GM21447 (cell line): ENCODE measurements around the gene SHPK.

Source experiments
- ATAC-seq: cut with Tn5 transposase; IDR thresholded peaks from one replicate; pipeline ENCODE4 v1.9.1; 2021; ENCODE audit not compliant: unreplicated experiment

Gene SHPK

GRCh38 chr17:3636154-3636907, at the start of gene SHPK, which contains the start of gene CTNS:
TSS of gene SHPK (minus strand) at chr17:3636250. CDS start at chr17:3636219, 31 bp downstream.
TSS of gene CTNS (plus strand) at chr17:3636760. CDS start at chr17:3640207, 3,447 bp downstream.
- ATAC-seq: peak; percentile 90

GRCh38 chr17:3685174-3685573, 49.1 kb upstream of the SHPK start:
- no peak for ATAC-seq

GRCh38 chr17:3683054-3683511, 47.0 kb upstream of the SHPK start:
- ATAC-seq: peak; percentile 66

GRCh38 chr17:3682033-3682432, 46.0 kb upstream of the SHPK start:
- ATAC-seq: no peak

GRCh38 chr17:3681565-3681964, 45.5 kb upstream of the SHPK start:
- no peak for ATAC-seq

GRCh38 chr17:3681057-3681456, 45.0 kb upstream of the SHPK start:
- ATAC-seq: no peak

- no peak for ATAC-seq
These were observed 43.6 kb upstream of the SHPK start for GRCh38 chr17:3679531-3680126.

- no peak for ATAC-seq
These were observed 42.9 kb upstream of the SHPK start for GRCh38 chr17:3678821-3679530.

- no peak for ATAC-seq
These were observed 42.2 kb upstream of the SHPK start for GRCh38 chr17:3678095-3678820.

- no peak for ATAC-seq
These were observed 39.8 kb upstream of the SHPK start for GRCh38 chr17:3675886-3676285.

GRCh38 chr17:3672571-3672970, 36.5 kb upstream of the SHPK start:
- ATAC-seq: no peak

- no peak for ATAC-seq
These were observed 33.5 kb upstream of the SHPK start for GRCh38 chr17:3669548-3669947.

- ATAC-seq: peak; percentile 3
These were observed 33.0 kb upstream of the SHPK start for GRCh38 chr17:3669085-3669347.

- ATAC-seq: peak; percentile 83
These were observed 32.4 kb upstream of the SHPK start, which contains the start of the genes EMC6 and TAX1BP3 for GRCh38 chr17:3668279-3669084. TSS of gene EMC6 (plus strand) at chr17:3668812. CDS start at chr17:3669147, 335 bp downstream. TSS of gene TAX1BP3 (minus strand) at chr17:3668578. CDS start at chr17:3668526, 52 bp downstream.

- ATAC-seq: peak; percentile 8
These were observed 31.6 kb upstream of the SHPK start for GRCh38 chr17:3667366-3668278.

- ATAC-seq: no peak
These were observed 30.5 kb upstream of the SHPK start for GRCh38 chr17:3666516-3666915.

GRCh38 chr17:3665834-3666233, 29.8 kb upstream of the SHPK start:
- no peak for ATAC-seq

- ATAC-seq: no peak
These were observed 27.3 kb upstream of the SHPK start for GRCh38 chr17:3663102-3664011.
